Measurements from ENCODE around the gene MYO9B.

MYO9B gene

GRCh38 chr19:17075035-17075863, at the start of gene MYO9B, which contains the start of gene HAUS8:
Gene MYO9B (plus strand): TSS chr19:17075777. CDS start chr19:17101718, 25,941 bp downstream.
Gene HAUS8 (minus strand): TSS chr19:17075452. CDS start chr19:17075422, 30 bp downstream.
- Histone ChIP-seq H3K27me3 (replicated peaks) (no peaks in the 10 kb centered on the region), H3K4me3 (ENCODE audit: low read depth, low read length) (peak within 1 kb of the TSS; percentile 90), H3K27ac (peak within 1 kb of the TSS; percentile 82), H3K36me3 (replicated peaks) (no peaks in the 10 kb centered on the region)
- no peak for TF ChIP-seq CTCF (IDR thresholded peaks at IDR 0.05; ENCODE audit: low read depth, low read length, missing control alignments)
- DNase-seq: peak; percentile 99
- in situ Hi-C loops (cut with HindIII; ENCODE audit: low pct_ligation_motif_present, low sequenced_read_pairs): no loop called here

- no peak for TF ChIP-seq CTCF (IDR thresholded peaks at IDR 0.05; ENCODE audit: low read depth, low read length, missing control alignments)
- Histone ChIP-seq H3K27ac (no peak overlapping the region), H3K27me3 (replicated peaks) (peaks cover 34% of the 10 kb centered on the region), H3K4me3 (ENCODE audit: low read depth, low read length) (no peak overlapping the region), H3K36me3 (replicated peaks) (no peaks in the 10 kb centered on the region)
- no peak for DNase-seq
- in situ Hi-C loops (cut with HindIII; ENCODE audit: low pct_ligation_motif_present, low sequenced_read_pairs): no loop called here
These were observed 49.5 kb upstream of the MYO9B start for GRCh38 chr19:17025991-17026658.

GRCh38 chr19:17026706-17027534, 48.7 kb upstream of the MYO9B start, which contains the start of gene CPAMD8:
Gene CPAMD8 (minus strand): TSS chr19:17026810. CDS start chr19:17026642, 168 bp downstream.
- no peaks in the 10 kb centered on the region for H3K36me3 ChIP-seq (replicated peaks)
- no peak for TF ChIP-seq CTCF (IDR thresholded peaks at IDR 0.05; ENCODE audit: low read depth, low read length, missing control alignments)
- H3K4me3 ChIP-seq (ENCODE audit: low read depth, low read length): no peak within 1 kb of the TSS
- DNase-seq: no peak
- in situ Hi-C loops (cut with HindIII; ENCODE audit: low pct_ligation_motif_present, low sequenced_read_pairs): no loop called here
- peaks cover 34% of the 10 kb centered on the region for H3K27me3 ChIP-seq (replicated peaks)
- H3K27ac ChIP-seq: no peak within 1 kb of the TSS

GRCh38 chr19:17027535-17027975, 48.0 kb upstream of the MYO9B start:
- H3K27me3 ChIP-seq (replicated peaks): peaks cover 34% of the 10 kb centered on the region
- no peak overlapping the region for H3K27ac ChIP-seq
- in situ Hi-C loops (cut with HindIII; ENCODE audit: low pct_ligation_motif_present, low sequenced_read_pairs): no loop called here
- DNase-seq: no peak
- H3K4me3 ChIP-seq (ENCODE audit: low read depth, low read length): no peak overlapping the region
- no peaks in the 10 kb centered on the region for H3K36me3 ChIP-seq (replicated peaks)
- TF ChIP-seq CTCF (IDR thresholded peaks at IDR 0.05; ENCODE audit: low read depth, low read length, missing control alignments): no peak

GRCh38 chr19:17031741-17032140, 43.8 kb upstream of the MYO9B start:
- no peak for DNase-seq
- Histone ChIP-seq H3K27ac (no peak overlapping the region), H3K36me3 (replicated peaks) (no peaks in the 10 kb centered on the region), H3K4me3 (ENCODE audit: low read depth, low read length) (no peak overlapping the region), H3K27me3 (replicated peaks) (peaks cover 18% of the 10 kb centered on the region)
- no peak for TF ChIP-seq CTCF (IDR thresholded peaks at IDR 0.05; ENCODE audit: low read depth, low read length, missing control alignments)
- in situ Hi-C loops (cut with HindIII; ENCODE audit: low pct_ligation_motif_present, low sequenced_read_pairs): no loop called here

Data from brain microvascular endothelial cell (primary cell).